T follicular helper cell (primary cell): ENCODE measurements around the gene PTPRU.

Experiments
- DNase-seq: peaks from one replicate; pipeline ENCODE4 v3.0.0-alpha.2; 2020; ENCODE audit warnings: low read depth

PTPRU gene

DNA sequence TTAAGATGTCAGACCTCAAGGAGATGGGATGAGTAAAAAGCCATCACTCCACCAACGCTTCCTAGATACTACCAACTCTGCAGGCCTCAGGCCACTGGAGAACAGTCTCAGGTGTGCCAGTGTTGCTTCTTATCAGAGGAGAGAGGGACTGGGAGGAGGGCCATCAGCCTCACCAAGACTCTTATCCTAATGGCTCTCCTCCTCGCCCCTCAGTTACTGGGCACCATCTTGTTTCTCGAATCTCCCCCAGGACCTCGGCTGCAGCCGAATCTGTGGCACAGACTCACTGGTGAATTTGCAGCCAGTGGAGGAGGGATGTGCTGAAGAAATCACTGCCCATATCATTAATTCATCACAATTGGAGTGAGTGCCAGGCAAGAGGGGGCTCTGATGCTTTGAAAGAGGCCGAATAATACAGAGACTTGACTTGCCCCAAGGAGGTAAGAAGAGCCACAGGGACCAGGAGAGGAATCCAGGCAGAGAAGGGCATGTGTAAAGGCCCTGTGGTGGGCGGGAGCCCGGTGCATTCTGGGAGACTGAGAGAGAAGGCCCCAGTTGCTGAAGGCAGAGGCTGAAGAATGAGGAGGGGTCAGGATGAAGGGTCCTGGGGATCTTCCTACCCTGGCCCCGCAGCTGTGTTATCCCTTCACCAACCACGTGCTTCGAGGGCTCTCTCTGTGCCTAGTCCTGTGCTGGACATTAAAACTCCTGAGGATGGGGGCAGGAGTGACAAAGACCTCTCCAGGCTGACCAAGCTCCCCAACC, 129.8 kb downstream of the PTPRU start:
- no peak for DNase-seq

GRCh38 chr1:29368936-29369932, 132.9 kb downstream of the PTPRU start:
- no peak for DNase-seq

DNA sequence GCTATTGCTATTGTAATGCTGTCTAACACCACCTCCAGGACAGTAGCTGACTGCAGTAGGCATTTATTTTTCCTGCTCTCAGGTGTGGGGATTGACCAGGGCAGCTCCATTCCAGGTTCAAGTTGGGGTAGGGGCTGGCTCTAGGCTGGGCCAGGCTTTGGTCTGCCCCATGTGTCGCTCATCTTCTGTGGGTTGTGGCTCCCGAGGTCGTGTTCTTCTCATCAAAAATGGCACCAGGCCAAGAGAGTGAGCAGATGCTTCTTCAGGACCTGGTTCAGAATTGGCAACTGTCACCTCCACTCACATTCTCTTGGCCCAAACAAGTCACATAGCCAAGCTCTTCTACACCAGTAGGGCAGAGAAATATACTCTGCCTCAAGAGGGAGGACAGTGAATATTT, 133.7 kb downstream of the PTPRU start:
- DNase-seq: no peak

GRCh38 chr1:29371332-29371731, 135.0 kb downstream of the PTPRU start:
- DNase-seq: no peak

- no peak for DNase-seq
Observed at GRCh38 chr1:29372108-29372507, 135.8 kb downstream of the PTPRU start.
